HepG2 (cell line): ENCODE data around the gene ZC3H18. TPM values are rescaled to one million over a fixed set of nuclear protein-coding genes. Genes with fewer than 3 reads are reported as not detected.

ENCODE experiments used
- ASH2L ChIP-seq: fragments of 300-600, 200-600 bp; sonication (generic); IDR thresholded peaks from 2 replicates; pipeline ENCODE4 v1.7.0; 2017; ENCODE audit warnings: low read depth, mild to moderate bottlenecking, moderate library complexity, mixed read lengths, low read length; ENCODE audit not compliant: insufficient read length
- EEA1 ChIP-seq: sonication (generic); formaldehyde crosslinking; IDR thresholded peaks from 2 replicates; pipeline ENCODE4 v1.5.1; 2020; ENCODE audit warnings: mild to moderate bottlenecking, missing genetic modification reagents, borderline replicate concordance
- GATAD1 ChIP-seq: IDR thresholded peaks from 2 replicates; pipeline ENCODE4 v1.6.1; 2016; ENCODE audit warnings: missing genetic modification reagents, missing compliant biosample characterization
- KDM1A ChIP-seq: IDR thresholded peaks from 2 replicates; pipeline ENCODE4 v1.6.1; 2016; ENCODE audit warnings: missing compliant biosample characterization
- LBX2 ChIP-seq: sonication (generic); formaldehyde crosslinking; IDR thresholded peaks from 2 replicates; pipeline ENCODE4 v1.5.0; 2020; ENCODE audit warnings: missing genetic modification reagents, mild to moderate bottlenecking, borderline replicate concordance
- NKX3-1 ChIP-seq: sonication (generic); formaldehyde crosslinking; IDR thresholded peaks from 2 replicates; pipeline ENCODE4 v1.5.0; 2020; ENCODE audit warnings: missing genetic modification reagents
- RELA ChIP-seq: sonication (generic); formaldehyde crosslinking; IDR thresholded peaks from 2 replicates; pipeline ENCODE4 v1.4.0; 2020; ENCODE audit warnings: missing genetic modification reagents
- SETDB1 ChIP-seq: sonication (generic); formaldehyde crosslinking; IDR thresholded peaks from 2 replicates; pipeline ENCODE4 v1.5.1; 2020; ENCODE audit warnings: missing genetic modification reagents, mild to moderate bottlenecking, borderline replicate concordance
- TEAD3 ChIP-seq: optimal IDR thresholded peaks from 2 replicates; pipeline ENCODE3; 2016; ENCODE audit warnings: borderline replicate concordance
- YY1 ChIP-seq: IDR thresholded peaks from 2 replicates; pipeline ENCODE4 v1.6.1; 2011; ENCODE audit warnings: low read length, low read depth, moderate library complexity, mild to moderate bottlenecking; ENCODE audit not compliant: insufficient read depth, insufficient replicate concordance
- ZBTB3 ChIP-seq: sonication (generic); formaldehyde crosslinking; IDR thresholded peaks from 2 replicates; pipeline ENCODE4 v1.4.0; 2020; ENCODE audit warnings: low read depth, mild to moderate bottlenecking, moderate library complexity, missing genetic modification reagents, borderline replicate concordance
- ZIK1 ChIP-seq: sonication (generic); formaldehyde crosslinking; IDR thresholded peaks from 2 replicates; pipeline ENCODE4 v1.5.0; 2020; ENCODE audit warnings: mild to moderate bottlenecking, low read depth, missing genetic modification reagents, borderline replicate concordance
- ZNF446 ChIP-seq: sonication (generic); formaldehyde crosslinking; IDR thresholded peaks from 2 replicates; pipeline ENCODE4 v1.5.0; 2020; ENCODE audit warnings: mild to moderate bottlenecking, missing genetic modification reagents
- ZNF589 ChIP-seq: sonication (generic); formaldehyde crosslinking; conservative IDR thresholded peaks from 2 replicates; pipeline ENCODE4 v1.8.0; 2022; ENCODE audit warnings: mild to moderate bottlenecking, moderate library complexity, missing genetic modification reagents
- ZNF724P ChIP-seq: sonication (generic); formaldehyde crosslinking; IDR thresholded peaks from 2 replicates; pipeline ENCODE4 v1.8.0; 2022; ENCODE audit warnings: missing genetic modification reagents, borderline replicate concordance
- ZNF776 ChIP-seq: sonication (generic); formaldehyde crosslinking; IDR thresholded peaks from 2 replicates; pipeline ENCODE4 v1.4.0; 2020; ENCODE audit warnings: mild to moderate bottlenecking, missing genetic modification reagents
- ZNF788 ChIP-seq: sonication (generic); formaldehyde crosslinking; IDR thresholded peaks from 2 replicates; pipeline ENCODE4 v1.5.0; 2020; ENCODE audit warnings: mild to moderate bottlenecking, missing genetic modification reagents, borderline replicate concordance
- ZNF83 ChIP-seq: sonication (generic); formaldehyde crosslinking; IDR thresholded peaks from 2 replicates; pipeline ENCODE4 v1.4.0; 2020; ENCODE audit warnings: missing genetic modification reagents, mild to moderate bottlenecking, borderline replicate concordance
- polyA plus RNA-seq, 8 experiments: library from polyadenylated mRNA; depleted of rRNA in 3 of 8; stranded (reverse) in 7 of 8; unstranded in 1 of 8; fragments of >200 nt; fragmentation: Illumina TruSeq in 4 of 8; extraction: Trizol in 4 of 8; gene quantifications; 2 replicates each; pipeline versions ENCODE4 v1.2.1 to v1.2.3, GENCODE V29; 2011 to 2016; ENCODE audit warnings: low read depth in 4 of 8, missing spikeins in 1 of 8, mixed read lengths in 1 of 8; ENCODE audit not compliant: insufficient read depth in 1 of 8
- total RNA-seq, 5 experiments: library from RNA; depleted of rRNA; stranded (reverse); fragments of >200 nt; fragmentation: Illumina TruSeq; extraction: Trizol; gene quantifications; 2 replicates each; pipeline ENCODE4 v1.2.3, GENCODE V29; 2016; ENCODE audit warnings: low read depth in 1 of 5
- TF ChIP-seq, protein P1 (sequence below): sonication (generic); formaldehyde crosslinking; IDR thresholded peaks from 2 replicates; pipeline ENCODE4 v1.9.0; 2021; ENCODE audit warnings: missing genetic modification reagents, borderline replicate concordance
- TF ChIP-seq, protein P2 (sequence below): sonication (generic); formaldehyde crosslinking; IDR thresholded peaks from 2 replicates; pipeline ENCODE4 v1.4.0; 2020; ENCODE audit warnings: missing genetic modification reagents, borderline replicate concordance
- TF ChIP-seq, protein P3 (sequence below): IDR thresholded peaks from 2 replicates; pipeline ENCODE4 v1.6.1; 2012; ENCODE audit warnings: inconsistent platforms
- TF ChIP-seq, protein P4 (sequence below): sonication (generic); formaldehyde crosslinking; IDR thresholded peaks from 2 replicates; pipeline ENCODE4 v1.4.0; 2020; ENCODE audit warnings: missing genetic modification reagents

ZC3H18 gene
- total and polyA plus RNA-seq, 2 of the 13 experiments (the other 11 are each of a cell fraction or from before 2014, with no cell fraction given): 11.2 to 27.4 TPM

DNA sequence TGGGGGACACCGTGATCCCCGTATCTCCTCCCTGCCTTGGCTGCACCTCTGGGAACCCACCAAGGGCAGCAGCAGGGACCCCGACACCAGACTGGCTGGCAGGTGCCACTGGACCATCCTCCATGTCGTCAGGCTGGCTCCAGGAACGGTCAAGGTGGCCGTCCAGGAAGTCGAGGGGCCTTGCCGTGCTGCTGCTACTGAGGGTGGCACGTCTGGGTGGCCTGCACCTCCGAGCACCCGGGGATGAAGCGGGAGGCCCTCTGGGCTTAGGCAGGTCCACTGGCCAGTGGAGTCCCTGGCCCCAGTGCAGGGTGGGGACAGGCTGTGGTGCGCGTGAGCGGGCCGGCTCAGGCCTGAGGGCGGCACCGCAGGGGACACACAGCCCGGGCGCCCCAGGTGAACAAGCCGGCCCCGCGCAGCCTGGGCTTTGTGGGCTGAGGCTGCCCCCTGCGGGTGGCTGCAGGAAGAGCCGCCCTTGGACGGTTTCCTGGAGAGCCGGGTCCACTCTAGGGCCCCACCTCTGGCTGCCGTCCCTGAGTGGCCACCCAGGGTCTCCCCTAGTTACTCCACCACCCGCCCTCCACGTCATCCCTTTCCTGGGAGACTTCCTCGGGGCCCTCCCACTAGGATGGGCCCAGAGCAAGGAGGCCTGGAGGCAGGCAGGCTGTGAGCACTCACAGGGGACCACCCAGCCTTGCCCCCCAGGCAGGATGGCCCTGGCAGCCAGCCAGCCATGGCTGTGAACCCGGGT, 42.8 kb upstream of the ZC3H18 start (continued):
- TF ChIP-seq, protein P1, sequence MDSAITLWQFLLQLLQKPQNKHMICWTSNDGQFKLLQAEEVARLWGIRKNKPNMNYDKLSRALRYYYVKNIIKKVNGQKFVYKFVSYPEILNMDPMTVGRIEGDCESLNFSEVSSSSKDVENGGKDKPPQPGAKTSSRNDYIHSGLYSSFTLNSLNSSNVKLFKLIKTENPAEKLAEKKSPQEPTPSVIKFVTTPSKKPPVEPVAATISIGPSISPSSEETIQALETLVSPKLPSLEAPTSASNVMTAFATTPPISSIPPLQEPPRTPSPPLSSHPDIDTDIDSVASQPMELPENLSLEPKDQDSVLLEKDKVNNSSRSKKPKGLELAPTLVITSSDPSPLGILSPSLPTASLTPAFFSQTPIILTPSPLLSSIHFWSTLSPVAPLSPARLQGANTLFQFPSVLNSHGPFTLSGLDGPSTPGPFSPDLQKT: no peak
- TF ChIP-seq TEAD3 (CRISPR knock-in tag) (peak; percentile 35), ZNF83 (CRISPR knock-in tag) (0 out of 2 replicates have a peak, but pooled peaks have one; percentile 55), SETDB1 (CRISPR knock-in tag) (no peak), NKX3-1 (CRISPR knock-in tag) (no peak), ZBTB3 (CRISPR knock-in tag) (no peak), ASH2L (peak; percentile 25), ZNF724P (CRISPR knock-in tag) (no peak), LBX2 (no peak), GATAD1 (CRISPR knock-in tag) (peak; percentile 43; the same call in 1 of the 2 replicates), KDM1A (no peak), ZNF446 (CRISPR knock-in tag) (no peak), ZNF788 (CRISPR knock-in tag) (peak; percentile 74; the same call in 1 of the 2 replicates), ZNF589 (CRISPR knock-in tag) (no peak), ZNF776 (CRISPR knock-in tag) (no peak), EEA1 (no peak), ZIK1 (peak; percentile 55; the same call in 1 of the 2 replicates), RELA (CRISPR knock-in tag) (no peak), YY1 (peak; percentile 63)
- TF ChIP-seq, protein P2, sequence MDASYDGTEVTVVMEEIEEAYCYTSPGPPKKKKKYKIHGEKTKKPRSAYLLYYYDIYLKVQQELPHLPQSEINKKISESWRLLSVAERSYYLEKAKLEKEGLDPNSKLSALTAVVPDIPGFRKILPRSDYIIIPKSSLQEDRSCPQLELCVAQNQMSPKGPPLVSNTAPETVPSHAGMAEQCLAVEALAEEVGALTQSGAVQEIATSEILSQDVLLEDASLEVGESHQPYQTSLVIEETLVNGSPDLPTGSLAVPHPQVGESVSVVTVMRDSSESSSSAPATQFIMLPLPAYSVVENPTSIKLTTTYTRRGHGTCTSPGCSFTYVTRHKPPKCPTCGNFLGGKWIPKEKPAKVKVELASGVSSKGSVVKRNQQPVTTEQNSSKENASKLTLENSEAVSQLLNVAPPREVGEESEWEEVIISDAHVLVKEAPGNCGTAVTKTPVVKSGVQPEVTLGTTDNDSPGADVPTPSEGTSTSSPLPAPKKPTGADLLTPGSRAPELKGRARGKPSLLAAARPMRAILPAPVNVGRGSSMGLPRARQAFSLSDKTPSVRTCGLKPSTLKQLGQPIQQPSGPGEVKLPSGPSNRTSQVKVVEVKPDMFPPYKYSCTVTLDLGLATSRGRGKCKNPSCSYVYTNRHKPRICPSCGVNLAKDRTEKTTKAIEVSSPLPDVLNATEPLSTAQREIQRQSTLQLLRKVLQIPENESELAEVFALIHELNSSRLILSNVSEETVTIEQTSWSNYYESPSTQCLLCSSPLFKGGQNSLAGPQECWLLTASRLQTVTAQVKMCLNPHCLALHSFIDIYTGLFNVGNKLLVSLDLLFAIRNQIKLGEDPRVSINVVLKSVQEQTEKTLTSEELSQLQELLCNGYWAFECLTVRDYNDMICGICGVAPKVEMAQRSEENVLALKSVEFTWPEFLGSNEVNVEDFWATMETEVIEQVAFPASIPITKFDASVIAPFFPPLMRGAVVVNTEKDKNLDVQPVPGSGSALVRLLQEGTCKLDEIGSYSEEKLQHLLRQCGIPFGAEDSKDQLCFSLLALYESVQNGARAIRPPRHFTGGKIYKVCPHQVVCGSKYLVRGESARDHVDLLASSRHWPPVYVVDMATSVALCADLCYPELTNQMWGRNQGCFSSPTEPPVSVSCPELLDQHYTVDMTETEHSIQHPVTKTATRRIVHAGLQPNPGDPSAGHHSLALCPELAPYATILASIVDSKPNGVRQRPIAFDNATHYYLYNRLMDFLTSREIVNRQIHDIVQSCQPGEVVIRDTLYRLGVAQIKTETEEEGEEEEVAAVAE (CRISPR knock-in tag): 0 out of 2 replicates have a peak, but pooled peaks have one; percentile 50
- TF ChIP-seq, protein P3, sequence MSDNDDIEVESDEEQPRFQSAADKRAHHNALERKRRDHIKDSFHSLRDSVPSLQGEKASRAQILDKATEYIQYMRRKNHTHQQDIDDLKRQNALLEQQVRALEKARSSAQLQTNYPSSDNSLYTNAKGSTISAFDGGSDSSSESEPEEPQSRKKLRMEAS: peak; percentile 28; the same call in 1 of the 2 replicates
- TF ChIP-seq, protein P4, sequence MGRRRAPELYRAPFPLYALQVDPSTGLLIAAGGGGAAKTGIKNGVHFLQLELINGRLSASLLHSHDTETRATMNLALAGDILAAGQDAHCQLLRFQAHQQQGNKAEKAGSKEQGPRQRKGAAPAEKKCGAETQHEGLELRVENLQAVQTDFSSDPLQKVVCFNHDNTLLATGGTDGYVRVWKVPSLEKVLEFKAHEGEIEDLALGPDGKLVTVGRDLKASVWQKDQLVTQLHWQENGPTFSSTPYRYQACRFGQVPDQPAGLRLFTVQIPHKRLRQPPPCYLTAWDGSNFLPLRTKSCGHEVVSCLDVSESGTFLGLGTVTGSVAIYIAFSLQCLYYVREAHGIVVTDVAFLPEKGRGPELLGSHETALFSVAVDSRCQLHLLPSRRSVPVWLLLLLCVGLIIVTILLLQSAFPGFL (CRISPR knock-in tag): no peak
